HG03060 (cell line): Measurements from ENCODE around the gene PHACTR3.

ENCODE experiments used
- ATAC-seq: cut with Tn5 transposase; IDR thresholded peaks from one replicate; pipeline ENCODE4 v1.9.1; 2021; ENCODE audit warnings: low read depth, moderate number of reproducible peaks; ENCODE audit not compliant: unreplicated experiment

PHACTR3 gene

DNA sequence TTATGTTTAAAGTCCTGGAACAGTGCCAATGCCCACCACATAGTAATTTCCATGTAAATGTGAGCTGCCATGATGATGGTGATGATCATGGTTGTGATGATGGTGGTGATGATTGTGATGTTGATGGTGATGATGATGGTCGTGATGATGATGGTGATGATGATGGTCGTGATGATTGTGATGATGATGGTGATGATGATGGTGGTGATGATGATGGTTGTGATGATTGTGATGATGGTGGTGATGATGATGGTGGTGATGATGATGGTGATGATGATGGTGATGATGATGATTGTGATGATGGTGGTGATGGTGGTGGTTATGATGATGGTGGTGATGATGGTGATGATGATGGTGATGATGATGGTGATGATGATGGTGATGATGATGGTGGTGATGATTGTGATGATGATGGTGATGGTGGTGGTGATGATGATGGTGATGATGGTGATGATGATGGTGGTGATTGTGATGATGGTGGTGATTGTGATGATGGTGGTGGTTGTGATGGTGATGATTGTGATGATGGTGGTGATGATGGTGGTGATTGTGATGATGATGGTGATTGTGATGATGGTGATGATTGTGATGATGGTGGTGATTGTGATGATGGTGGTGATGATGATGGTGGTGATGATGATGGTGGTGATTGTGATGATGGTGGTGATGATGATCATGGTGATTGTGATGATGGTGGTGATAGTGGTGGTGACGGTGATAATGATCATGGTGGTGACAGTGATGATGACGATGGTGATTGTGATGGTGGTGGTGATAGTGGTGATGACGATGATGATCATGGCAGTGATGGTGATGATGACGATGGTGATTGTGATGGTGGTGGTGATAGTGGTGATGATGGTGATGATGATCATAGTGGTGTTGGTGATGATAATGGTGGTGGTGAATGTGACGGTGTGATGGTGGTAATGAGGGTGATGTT lies 82.3 kb downstream of the PHACTR3 start:
- no peak for ATAC-seq

- no peak for ATAC-seq
Observed at GRCh38 chr20:59688356-59688755, 84.0 kb downstream of the PHACTR3 start.

- ATAC-seq = no peak
Observed at GRCh38 chr20:59688999-59689398, 84.7 kb downstream of the PHACTR3 start.

- ATAC-seq = no peak
Observed at GRCh38 chr20:59690101-59690500, 85.8 kb downstream of the PHACTR3 start.

- ATAC-seq = no peak
Observed at GRCh38 chr20:59690976-59691375, 86.6 kb downstream of the PHACTR3 start.

DNA sequence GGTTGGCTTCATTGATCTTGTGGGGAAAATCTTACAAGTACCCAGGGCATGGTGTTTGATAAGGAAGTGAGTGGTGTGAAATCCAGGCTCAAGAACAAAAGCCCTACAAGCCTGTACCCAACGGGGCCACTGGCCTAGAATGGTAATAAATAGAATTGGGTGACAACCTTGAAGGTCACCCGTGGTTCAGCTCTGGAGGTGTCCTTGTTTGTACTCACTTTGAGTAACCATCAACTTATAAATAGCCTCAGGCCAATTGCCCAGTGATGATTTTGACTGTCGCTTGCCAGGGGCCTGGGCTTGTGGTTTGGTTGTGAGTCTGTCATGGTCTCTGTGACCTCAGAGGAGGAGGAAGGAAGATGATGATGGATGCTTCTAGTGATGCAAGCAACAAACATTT lies 87.8 kb downstream of the PHACTR3 start:
- ATAC-seq = no peak

- no peak for ATAC-seq
Observed at GRCh38 chr20:59693587-59693986, 89.2 kb downstream of the PHACTR3 start.

- ATAC-seq = no peak
Observed at GRCh38 chr20:59696476-59696875, 92.1 kb downstream of the PHACTR3 start.

DNA sequence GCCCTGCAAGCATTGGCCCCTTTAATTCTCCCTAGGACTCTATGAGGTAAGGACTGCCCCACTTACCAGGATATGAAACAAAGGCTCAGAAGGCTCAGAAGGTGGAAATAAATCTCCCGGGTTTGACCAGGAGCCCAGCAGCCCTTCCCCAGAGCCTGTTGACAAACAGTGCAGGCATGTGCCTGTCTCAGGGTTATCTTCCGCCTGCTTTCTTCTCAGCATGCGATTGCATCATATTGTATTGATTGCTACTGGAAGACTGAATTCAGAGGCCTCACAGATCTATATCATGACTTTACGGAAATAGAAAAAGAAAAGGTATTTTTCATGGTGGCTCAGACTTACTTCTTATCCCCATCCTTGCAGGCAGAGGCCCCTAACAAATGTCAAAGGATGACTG lies 92.7 kb downstream of the PHACTR3 start:
- ATAC-seq = no peak

DNA sequence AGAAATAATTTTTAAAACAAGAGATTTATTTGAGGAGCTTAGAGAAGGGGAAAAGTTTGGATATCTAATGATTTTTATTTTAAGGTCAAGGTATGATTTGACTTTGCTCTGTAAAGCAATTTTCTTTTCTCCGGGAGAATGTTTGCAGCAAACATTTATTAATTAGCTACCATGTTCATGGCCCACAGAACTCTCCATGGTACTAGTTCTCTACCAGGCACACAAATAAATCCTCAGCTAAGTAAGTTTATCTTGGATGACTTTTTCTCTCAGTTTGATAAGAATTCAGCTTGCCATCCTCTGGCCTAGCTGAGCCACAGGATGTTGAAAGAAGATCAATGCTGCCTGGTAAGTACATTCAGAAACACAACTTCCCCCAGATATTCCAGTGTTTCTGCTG lies 94.3 kb downstream of the PHACTR3 start:
- no peak for ATAC-seq

GRCh38 chr20:59701236-59701635 lies 96.9 kb downstream of the PHACTR3 start:
- ATAC-seq = no peak

- ATAC-seq = no peak
Observed at GRCh38 chr20:59703046-59703445, 98.7 kb downstream of the PHACTR3 start.

DNA sequence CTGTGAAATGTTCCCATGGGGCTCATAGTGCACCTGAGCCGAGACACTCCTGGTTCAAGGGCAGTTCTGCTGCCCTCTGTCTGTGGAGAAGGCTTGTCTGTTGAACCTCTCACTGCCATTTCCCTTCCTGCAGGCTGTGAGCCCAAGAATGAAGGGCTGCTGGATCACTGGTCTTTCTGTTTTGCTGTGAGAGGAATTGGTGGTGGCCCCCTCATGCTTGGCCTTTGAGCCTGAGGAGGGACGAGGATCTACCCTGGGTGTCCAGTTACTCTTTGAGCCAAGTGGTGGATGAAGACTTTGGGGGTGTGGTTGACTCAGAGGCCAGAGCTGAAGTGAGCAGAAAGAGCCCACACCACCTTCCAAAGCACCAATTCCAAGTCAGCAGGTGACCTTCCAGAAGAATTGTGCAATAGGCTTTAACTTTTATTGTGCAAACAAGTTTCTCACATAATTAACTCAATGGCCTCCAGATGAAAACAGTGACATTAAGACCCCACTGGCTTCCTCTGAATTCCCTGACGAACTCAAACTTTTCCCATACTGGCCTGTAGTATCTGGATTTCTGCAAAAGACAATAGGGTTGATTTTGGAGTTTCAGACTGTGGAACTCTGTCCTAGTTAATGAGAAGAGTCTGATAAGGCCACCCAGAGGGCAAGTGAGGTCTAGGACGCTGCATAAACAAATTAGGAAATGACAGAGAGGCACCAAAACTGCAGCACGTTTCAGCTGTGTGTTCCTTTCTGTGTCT lies 101.5 kb downstream of the PHACTR3 start:
- no peak for ATAC-seq

DNA sequence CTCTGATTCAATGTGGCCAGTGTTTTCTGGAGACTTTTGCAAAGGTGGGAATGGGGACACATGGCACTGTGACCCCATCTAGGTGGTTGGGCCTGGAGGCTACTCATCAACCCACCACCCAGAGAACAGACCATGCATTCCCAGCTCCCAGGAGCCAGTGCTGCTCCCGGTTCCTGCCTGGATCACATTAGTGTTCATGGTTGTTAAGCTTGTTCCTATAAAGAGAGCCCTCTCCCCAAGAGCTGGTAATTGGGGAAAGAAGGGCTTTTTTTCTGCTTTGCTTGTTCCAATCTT lies 102.0 kb downstream of the PHACTR3 start:
- no peak for ATAC-seq

DNA sequence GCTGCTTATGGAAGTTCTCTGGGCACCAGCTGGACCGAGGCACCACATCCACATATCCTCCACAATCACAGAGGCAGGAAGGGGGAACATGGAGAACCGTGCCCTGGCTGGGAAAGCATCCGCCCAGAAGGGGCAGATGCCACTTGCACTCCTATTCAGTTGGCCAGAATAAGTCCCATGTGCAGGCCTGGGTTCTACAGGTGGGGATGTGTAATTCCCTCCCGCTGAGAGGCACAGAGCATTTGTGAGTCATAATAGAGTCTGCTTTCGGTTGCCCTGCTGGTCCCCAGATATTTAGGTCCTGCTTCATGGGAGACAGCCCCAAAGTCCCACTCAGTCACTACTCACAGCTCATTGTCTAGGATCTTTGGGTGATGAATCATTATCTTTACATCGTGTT lies 104.0 kb downstream of the PHACTR3 start:
- no peak for ATAC-seq

DNA sequence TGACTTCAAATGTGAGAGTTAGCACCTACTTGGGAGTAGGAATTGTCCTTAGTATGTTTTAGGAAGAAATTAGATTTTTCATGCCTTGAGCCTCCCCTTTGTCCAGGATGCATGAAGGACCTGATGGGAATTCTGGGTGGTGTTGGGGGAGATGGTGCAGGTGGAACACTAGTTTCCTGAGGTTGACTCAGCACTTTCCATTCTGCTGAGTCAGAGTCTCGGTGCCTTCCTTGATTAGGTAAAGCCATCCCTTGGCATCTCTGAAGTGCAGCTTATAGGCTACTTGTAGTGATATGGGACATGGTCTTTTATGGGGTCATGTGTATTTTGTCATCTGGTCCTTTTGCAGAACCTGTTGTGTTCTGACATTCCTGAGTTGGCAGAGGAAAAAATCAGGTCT lies 105.3 kb downstream of the PHACTR3 start:
- no peak for ATAC-seq

DNA sequence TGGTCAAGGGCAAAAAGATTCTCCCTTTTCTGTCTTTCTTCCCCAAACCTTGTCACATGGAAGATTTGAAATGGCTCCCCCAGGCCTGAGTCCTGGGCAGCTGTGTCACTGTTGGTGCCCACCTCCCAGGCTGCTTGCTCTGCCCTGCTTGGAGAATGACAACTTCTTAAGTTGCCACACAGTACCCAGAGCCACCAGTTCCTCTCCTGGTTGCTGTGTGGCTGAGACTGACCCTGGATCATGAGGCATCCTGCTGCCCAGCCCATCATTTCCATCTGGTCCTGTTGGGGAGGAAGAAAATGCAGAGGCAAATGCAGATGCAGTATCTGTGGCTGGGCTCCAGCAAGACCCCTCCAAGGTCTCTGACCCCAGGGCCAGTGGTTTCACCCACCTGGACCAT lies 113.7 kb downstream of the PHACTR3 start:
- no peak for ATAC-seq

- no peak for ATAC-seq
Observed at GRCh38 chr20:59718751-59719150, 114.4 kb downstream of the PHACTR3 start.

- ATAC-seq = no peak
Observed at GRCh38 chr20:59720013-59720412, 115.7 kb downstream of the PHACTR3 start.

- no peak for ATAC-seq
Observed at GRCh38 chr20:59721386-59721785, 117.0 kb downstream of the PHACTR3 start.

DNA sequence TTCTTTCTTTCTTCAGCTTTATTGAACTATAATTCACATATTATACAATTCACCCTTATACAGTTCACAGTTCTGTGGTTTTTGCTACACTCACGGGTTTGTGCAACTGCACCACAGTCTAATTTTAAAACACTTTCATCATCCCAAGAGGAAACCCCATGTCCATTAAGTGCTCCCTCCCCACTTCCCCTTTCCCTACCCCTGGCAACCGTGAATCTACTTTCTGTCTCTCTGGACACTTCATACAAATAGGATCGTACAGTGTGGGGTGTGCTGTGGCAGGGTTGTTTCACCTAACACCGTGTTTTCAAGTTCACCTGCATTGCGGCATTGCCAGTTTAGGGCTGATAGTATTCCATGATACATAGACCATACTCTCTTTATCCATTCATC lies 118.8 kb downstream of the PHACTR3 start:
- no peak for ATAC-seq
